HepG2 (cell line): ENCODE data around the gene PMFBP1. TPM values are rescaled to one million over a fixed set of nuclear protein-coding genes. Genes with fewer than 3 reads are reported as not detected.

Experiments used
- ARID4A ChIP-seq: sonication (generic); formaldehyde crosslinking; IDR thresholded peaks from 2 replicates; pipeline ENCODE4 v1.5.0; 2020; ENCODE audit warnings: mild to moderate bottlenecking, missing genetic modification reagents, borderline replicate concordance
- CCDC6 ChIP-seq: sonication (generic); formaldehyde crosslinking; IDR thresholded peaks from 2 replicates; pipeline ENCODE4 v1.8.1; 2022; ENCODE audit warnings: mild to moderate bottlenecking, missing genetic modification reagents, moderate library complexity
- EED ChIP-seq: sonication (generic); formaldehyde crosslinking; IDR thresholded peaks from 2 replicates; pipeline ENCODE4 v1.5.0; 2020; ENCODE audit warnings: mild to moderate bottlenecking, missing genetic modification reagents
- ELK4 ChIP-seq: sonication (generic); formaldehyde crosslinking; IDR thresholded peaks from 2 replicates; pipeline ENCODE4 v1.9.0; 2021; ENCODE audit warnings: missing genetic modification reagents, borderline replicate concordance
- FOSL1 ChIP-seq: sonication (generic); formaldehyde crosslinking; IDR thresholded peaks from 2 replicates; pipeline ENCODE4 v1.9.0; 2021; ENCODE audit warnings: missing genetic modification reagents, borderline replicate concordance
- HNRNPUL1 ChIP-seq: fragments of 200-400 bp; formaldehyde crosslinking; IDR thresholded peaks from 2 replicates; pipeline ENCODE4 v1.6.1; 2017; ENCODE audit warnings: low read depth, mild to moderate bottlenecking, low read length, moderate library complexity
- JARID2 ChIP-seq: sonication (generic); formaldehyde crosslinking; IDR thresholded peaks from 2 replicates; pipeline ENCODE4 v1.8.1; 2023; ENCODE audit warnings: missing genetic modification reagents, inconsistent platforms; ENCODE audit not compliant: insufficient replicate concordance
- RBM22 ChIP-seq: fragments of 200-400 bp; formaldehyde crosslinking; optimal IDR thresholded peaks from 2 replicates; pipeline ENCODE3; 2017; ENCODE audit warnings: mild to moderate bottlenecking, low read length, moderate library complexity
- SKI ChIP-seq: fragments of 450-650 bp; IDR thresholded peaks from one replicate; pipeline ENCODE4 v1.6.1; 2018; ENCODE audit warnings: mild to moderate bottlenecking; ENCODE audit not compliant: partially characterized antibody
- TARDBP ChIP-seq: sonication (generic); formaldehyde crosslinking; IDR thresholded peaks from 2 replicates; pipeline ENCODE4 v1.8.0; 2022; ENCODE audit warnings: mild to moderate bottlenecking, missing genetic modification reagents
- ZBED4 ChIP-seq: sonication (generic); formaldehyde crosslinking; IDR thresholded peaks from 2 replicates; pipeline ENCODE4 v1.4.0; 2020; ENCODE audit warnings: missing genetic modification reagents, borderline replicate concordance
- ZBTB7B ChIP-seq: sonication (generic); formaldehyde crosslinking; IDR thresholded peaks from 2 replicates; pipeline ENCODE4 v1.4.0; 2020; ENCODE audit warnings: missing genetic modification reagents
- ZNF30 ChIP-seq: sonication (generic); formaldehyde crosslinking; IDR thresholded peaks from 2 replicates; pipeline ENCODE4 v1.5.0; 2020; ENCODE audit warnings: mild to moderate bottlenecking, missing genetic modification reagents
- ZNF790 ChIP-seq: sonication (generic); formaldehyde crosslinking; IDR thresholded peaks from 2 replicates; pipeline ENCODE4 v1.8.0; 2022; ENCODE audit warnings: missing genetic modification reagents, mild to moderate bottlenecking, borderline replicate concordance
- ZNF878 ChIP-seq: sonication (generic); formaldehyde crosslinking; IDR thresholded peaks from 2 replicates; pipeline ENCODE4 v1.8.1; 2023; ENCODE audit warnings: mild to moderate bottlenecking, missing genetic modification reagents, moderate library complexity
- polyA plus RNA-seq, 8 experiments: library from polyadenylated mRNA; depleted of rRNA in 3 of 8; stranded (reverse) in 7 of 8; unstranded in 1 of 8; fragments of >200 nt; fragmentation: Illumina TruSeq in 4 of 8; extraction: Trizol in 4 of 8; gene quantifications; 2 replicates each; pipeline versions ENCODE4 v1.2.1 to v1.2.3, GENCODE V29; 2011 to 2016; ENCODE audit warnings: low read depth in 4 of 8, missing spikeins in 1 of 8, mixed read lengths in 1 of 8; ENCODE audit not compliant: insufficient read depth in 1 of 8
- total RNA-seq, 5 experiments: library from RNA; depleted of rRNA; stranded (reverse); fragments of >200 nt; fragmentation: Illumina TruSeq; extraction: Trizol; gene quantifications; 2 replicates each; pipeline ENCODE4 v1.2.3, GENCODE V29; 2016; ENCODE audit warnings: low read depth in 1 of 5

PMFBP1 gene
- total and polyA plus RNA-seq, 2 of the 13 experiments (the other 11 are each of a cell fraction or from before 2014, with no cell fraction given), result 1.9 to 3.8 TPM

- TF ChIP-seq ZNF30 (no peak), ZNF878 (no peak), JARID2 (CRISPR knock-in tag) (no peak), ELK4 (CRISPR knock-in tag) (no peak), TARDBP (CRISPR knock-in tag) (0 out of 2 replicates have a peak, but pooled peaks have one; percentile 15), EED (peak; percentile 70), ZNF790 (no peak), ARID4A (CRISPR knock-in tag) (peak; percentile 58; the same call in 1 of the 2 replicates), ZBED4 (CRISPR knock-in tag) (0 out of 2 replicates have a peak, but pooled peaks have one; percentile 23), RBM22 (no peak), SKI (no peak), CCDC6 (CRISPR knock-in tag) (0 out of 2 replicates have a peak, but pooled peaks have one; percentile 32), FOSL1 (CRISPR knock-in tag) (no peak), HNRNPUL1 (no peak), ZBTB7B (CRISPR knock-in tag) (no peak)
Observed at GRCh38 chr16:72099377-72099818, 72.6 kb downstream of the PMFBP1 start (continued).
